Mucosa of descending colon (tissue), 3 donors: ENCODE data around the gene GSK3A. TPM values are rescaled to one million over a fixed set of nuclear protein-coding genes. Genes with fewer than 3 reads are reported as not detected.

Experiments
- ATAC-seq: fragments of 200-7000 bp; cut with Tn5 transposase; one replicate; pipeline ENCODE4 v1.9.1; 2020; ENCODE audit warnings: mild to moderate bottlenecking, moderate library complexity
- DNase-seq, 3 donors: peaks; one replicate each; pipeline ENCODE4 v3.0.0-alpha.2; 2020
- H3K36me3 ChIP-seq: fragments of 200-600 bp; one replicate; pipeline ENCODE4 v1.8.0; 2021; ENCODE audit warnings: low read depth, mild to moderate bottlenecking
- H3K4me1 ChIP-seq: fragments of 200-600 bp; one replicate; pipeline ENCODE4 v1.8.0; 2021; ENCODE audit warnings: low read depth, mild to moderate bottlenecking
- H3K4me3 ChIP-seq: fragments of 200-600 bp; one replicate; pipeline ENCODE4 v1.8.0; 2021; ENCODE audit warnings: mild to moderate bottlenecking
- H3K9me3 ChIP-seq: fragments of 200-600 bp; one replicate; pipeline ENCODE4 v1.8.0; 2021; ENCODE audit warnings: mild to moderate bottlenecking
- intact Hi-C, 2 donors: fragments of 100-400 bp; cut with DNase I in 1 of 2; cut with micrococcal nuclease in 1 of 2; formaldehyde crosslinking; loops; one replicate each; pipeline versions ENCODE4 v1.11.0 to v1.11.1; 2022; cut with DNase I, micrococcal nuclease
- total RNA-seq, 3 donors: library from RNA; stranded (reverse); fragmentation: NEBNext Ultra II Directional in 2 of 3; extraction: Animal tissue kit (Norgen Biotek cat#: 25700) in 2 of 3; gene quantifications; one replicate each; pipeline versions ENCODE4 v1.2.1 to v1.2.4, GENCODE V29; 2021 to 2023
- TF ChIP-seq, protein P1 (sequence below): fragments of 200-600 bp; IDR thresholded peaks from one replicate; pipeline ENCODE4 v1.8.0; 2022; ENCODE audit warnings: antibody characterized with exemption, mild to moderate bottlenecking
- donor health status: DM: no; HTN: no; CAD: no; lungs with moderate emphysema.
- donor health status: DM: no; HTN: no; CAD: no.
- donor health status: DM: no; HTN: yes; CAD: no.

The GSK3A gene
- total RNA-seq, 3 donors from 2014 or later, result 41.8 to 52.0 (median 46.9) TPM

DNA sequence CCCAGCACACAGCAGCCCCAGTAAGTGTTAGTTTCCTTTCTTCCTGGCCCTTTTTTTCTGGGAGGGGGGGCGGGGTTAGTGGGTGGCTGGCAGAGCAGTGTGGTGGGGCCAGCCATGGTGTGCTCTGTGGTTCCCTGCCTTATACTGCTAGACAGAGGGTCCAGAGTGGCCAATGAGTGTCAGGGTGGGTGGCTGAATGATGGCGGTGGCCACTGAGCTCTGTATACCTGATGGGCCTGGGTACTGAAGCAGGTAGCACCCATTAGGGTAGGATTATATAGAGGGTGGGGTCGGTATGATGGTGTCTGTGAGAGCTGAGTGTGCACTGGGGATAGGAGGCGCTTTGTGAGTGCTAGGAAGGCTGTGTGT lies 40.4 kb upstream of the GSK3A start:
- H3K36me3 ChIP-seq, result no peaks in the 10 kb centered on the region
- H3K4me1 ChIP-seq, result peaks cover 58% of the 10 kb centered on the region
- no peak for ATAC-seq
- H3K9me3 ChIP-seq, result no peaks in the 10 kb centered on the region
- no peak for DNase-seq
- intact Hi-C loops, result loop anchor here in 1 of 2 donors (5.0 kb wide), 1 partner anchor 36 kb away; no protein-coding TSS in a partner anchor
- TF ChIP-seq, protein P1, sequence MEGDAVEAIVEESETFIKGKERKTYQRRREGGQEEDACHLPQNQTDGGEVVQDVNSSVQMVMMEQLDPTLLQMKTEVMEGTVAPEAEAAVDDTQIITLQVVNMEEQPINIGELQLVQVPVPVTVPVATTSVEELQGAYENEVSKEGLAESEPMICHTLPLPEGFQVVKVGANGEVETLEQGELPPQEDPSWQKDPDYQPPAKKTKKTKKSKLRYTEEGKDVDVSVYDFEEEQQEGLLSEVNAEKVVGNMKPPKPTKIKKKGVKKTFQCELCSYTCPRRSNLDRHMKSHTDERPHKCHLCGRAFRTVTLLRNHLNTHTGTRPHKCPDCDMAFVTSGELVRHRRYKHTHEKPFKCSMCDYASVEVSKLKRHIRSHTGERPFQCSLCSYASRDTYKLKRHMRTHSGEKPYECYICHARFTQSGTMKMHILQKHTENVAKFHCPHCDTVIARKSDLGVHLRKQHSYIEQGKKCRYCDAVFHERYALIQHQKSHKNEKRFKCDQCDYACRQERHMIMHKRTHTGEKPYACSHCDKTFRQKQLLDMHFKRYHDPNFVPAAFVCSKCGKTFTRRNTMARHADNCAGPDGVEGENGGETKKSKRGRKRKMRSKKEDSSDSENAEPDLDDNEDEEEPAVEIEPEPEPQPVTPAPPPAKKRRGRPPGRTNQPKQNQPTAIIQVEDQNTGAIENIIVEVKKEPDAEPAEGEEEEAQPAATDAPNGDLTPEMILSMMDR, result no peak
- no peak overlapping the region for H3K4me3 ChIP-seq

DNA sequence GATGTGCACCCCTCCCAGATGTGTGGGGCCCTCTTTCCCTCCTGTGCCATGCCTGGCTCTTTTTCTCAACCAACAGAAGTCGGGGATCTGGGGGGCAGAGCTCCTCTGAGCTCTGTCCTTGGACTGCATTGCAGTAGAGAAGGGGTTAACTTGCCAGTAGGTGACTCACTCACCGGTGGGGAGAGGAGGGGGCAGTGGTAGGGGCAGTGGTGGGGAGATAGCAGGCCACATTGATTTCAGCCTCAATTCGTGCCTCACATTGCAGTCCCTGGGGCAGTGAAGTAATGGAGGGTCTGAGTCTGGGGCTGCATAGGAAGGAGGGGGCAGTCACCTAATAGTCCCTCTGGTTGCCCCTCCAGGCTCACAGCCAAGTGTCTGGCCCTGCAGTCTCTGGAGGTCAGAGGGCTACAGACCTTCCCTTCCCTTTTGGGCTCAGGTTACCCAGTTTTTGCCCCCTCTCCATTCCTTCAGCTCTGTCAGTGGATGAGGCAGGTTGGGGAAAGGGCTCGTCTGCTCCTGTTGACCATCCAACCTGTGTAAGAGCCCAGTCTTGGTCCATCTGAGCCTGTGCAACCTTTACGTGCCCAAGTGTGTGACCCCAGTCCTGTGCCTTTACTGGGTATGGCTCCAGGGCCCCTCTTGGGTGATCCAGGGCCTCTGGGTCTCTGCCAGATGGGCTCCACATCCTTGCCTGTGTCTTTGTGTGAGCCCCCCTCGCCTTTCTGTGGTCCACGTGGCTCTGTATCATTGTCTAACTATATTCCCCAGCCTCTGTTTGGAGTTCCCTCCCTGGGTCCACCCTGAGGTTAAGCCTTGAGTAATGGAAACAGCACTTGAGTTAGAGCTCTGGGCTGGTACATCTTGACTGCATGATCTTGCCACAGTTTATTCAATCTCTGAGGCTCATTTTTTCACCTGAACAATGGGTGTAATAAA lies 39.7 kb upstream of the GSK3A start:
- Histone ChIP-seq H3K36me3 (no peaks in the 10 kb centered on the region), H3K4me1 (peaks cover 59% of the 10 kb centered on the region), H3K4me3 (no peak overlapping the region), H3K9me3 (no peaks in the 10 kb centered on the region)
- DNase-seq (no peak), ATAC-seq (no peak)
- intact Hi-C loops, result loop anchor here in 1 of 2 donors (5.0 kb wide), 1 partner anchor 35 kb away; no protein-coding TSS in a partner anchor
- TF ChIP-seq, protein P1, result no peak

- ATAC-seq (no peak), DNase-seq (peak in 2 of 3 donors; percentile 52 to 81)
- peaks cover 59% of the 10 kb centered on the region for H3K4me1 ChIP-seq
- H3K36me3 ChIP-seq, result no peaks in the 10 kb centered on the region
- no peaks in the 10 kb centered on the region for H3K9me3 ChIP-seq
- TF ChIP-seq, protein P1, result no peak
- no peak overlapping the region for H3K4me3 ChIP-seq
- intact Hi-C loops, result loop anchor here in 1 of 2 donors (5.0 kb wide), 1 partner anchor 34 kb away; no protein-coding TSS in a partner anchor
These were observed 38.9 kb upstream of the GSK3A start for GRCh38 chr19:42281146-42281826.

DNA sequence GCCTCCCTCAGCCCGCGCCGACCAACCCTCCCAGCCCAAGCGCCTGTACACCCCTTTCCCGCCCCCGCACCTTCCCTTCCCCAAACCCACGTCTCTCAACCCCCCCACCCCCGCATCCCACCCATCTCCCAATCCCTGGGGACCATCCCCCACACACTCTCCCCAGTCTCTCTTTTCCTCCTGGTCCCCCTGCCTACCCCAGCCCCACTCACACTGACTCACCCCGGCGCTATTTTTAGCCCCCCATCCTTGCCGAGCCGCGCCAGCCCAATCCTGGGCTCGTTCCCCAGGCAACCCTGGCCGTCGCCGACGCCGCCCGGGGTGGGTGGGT lies 38.4 kb upstream of the GSK3A start:
- ATAC-seq, result no peak
- H3K9me3 ChIP-seq, result no peaks in the 10 kb centered on the region
- TF ChIP-seq, protein P1, result no peak
- intact Hi-C loops, result loop anchor here in 1 of 2 donors (5.0 kb wide), 1 partner anchor 33 kb away; no protein-coding TSS in a partner anchor
- no peaks in the 10 kb centered on the region for H3K36me3 ChIP-seq
- no peak overlapping the region for H3K4me3 ChIP-seq
- DNase-seq, result peak in 1 of 3 donors; percentile 60
- peaks cover 54% of the 10 kb centered on the region for H3K4me1 ChIP-seq

DNA sequence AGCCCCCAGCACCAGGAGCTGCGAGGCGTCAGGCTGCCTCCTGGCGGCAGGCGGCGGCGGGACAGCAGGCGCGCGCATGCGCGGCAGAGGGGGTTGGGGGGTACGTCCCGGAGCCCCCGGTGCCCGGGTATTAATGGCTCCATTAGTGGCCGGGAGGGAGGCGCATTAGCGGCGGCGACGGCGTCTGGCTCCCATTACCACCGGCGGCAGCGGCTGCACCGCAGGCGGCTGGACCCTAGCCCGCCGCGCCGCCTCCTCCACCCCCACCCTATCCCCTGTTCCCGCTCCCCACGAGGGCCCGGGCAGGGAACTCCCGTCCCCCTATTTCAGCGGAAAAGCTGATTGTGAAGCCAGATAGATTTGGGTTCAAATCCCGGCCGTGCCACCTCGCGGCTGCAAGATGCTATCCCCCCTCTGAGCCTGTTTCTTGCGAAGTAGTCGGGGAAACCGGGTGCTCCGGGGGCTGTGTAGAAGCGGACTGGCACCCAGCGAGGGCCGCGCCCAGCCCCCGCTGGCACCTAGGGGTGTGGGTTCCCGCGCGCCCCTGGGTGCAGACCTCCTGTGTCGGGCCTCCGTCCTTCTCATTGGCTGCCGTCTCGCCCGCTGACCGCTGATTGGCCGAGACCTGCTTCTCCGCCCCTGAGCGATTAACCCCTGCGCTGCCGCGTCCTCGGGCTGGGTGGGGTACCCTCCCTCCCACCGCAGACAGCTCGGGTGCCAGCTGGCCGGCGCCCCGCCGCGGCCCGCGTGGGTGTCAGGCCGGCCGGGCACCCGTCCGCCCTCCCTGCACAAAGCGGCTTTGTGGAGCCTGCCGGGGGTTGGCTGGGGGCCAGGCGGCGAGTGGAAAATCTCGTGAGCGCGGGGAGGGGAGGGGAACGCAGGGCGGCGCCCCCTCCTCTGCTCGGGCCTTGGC lies 37.8 kb upstream of the GSK3A start:
- intact Hi-C loops, result loop anchor here in 1 of 2 donors (5.0 kb wide), 1 partner anchor 33 kb away; no protein-coding TSS in a partner anchor

More for the DNA sequence above, 37.8 kb upstream of the GSK3A start:
- no peaks in the 10 kb centered on the region for H3K9me3 ChIP-seq
- peak; percentile 48 for ATAC-seq
- no peaks in the 10 kb centered on the region for H3K36me3 ChIP-seq
- TF ChIP-seq, protein P1, result peak; percentile 82
- peak; percentile 88 to 94 (median 89) for DNase-seq
- peak overlapping the region; percentile 44 for H3K4me3 ChIP-seq
- H3K4me1 ChIP-seq, result peaks cover 48% of the 10 kb centered on the region
